ENCODE results near the gene PRPF31.

PRPF31 gene

GRCh38 chr19:54153731-54154326, 38.3 kb downstream of the PRPF31 start:
- ATAC-seq (replicated peaks; ENCODE audit: extremely low read depth, poor library complexity, severe bottlenecking): no peak

DNA sequence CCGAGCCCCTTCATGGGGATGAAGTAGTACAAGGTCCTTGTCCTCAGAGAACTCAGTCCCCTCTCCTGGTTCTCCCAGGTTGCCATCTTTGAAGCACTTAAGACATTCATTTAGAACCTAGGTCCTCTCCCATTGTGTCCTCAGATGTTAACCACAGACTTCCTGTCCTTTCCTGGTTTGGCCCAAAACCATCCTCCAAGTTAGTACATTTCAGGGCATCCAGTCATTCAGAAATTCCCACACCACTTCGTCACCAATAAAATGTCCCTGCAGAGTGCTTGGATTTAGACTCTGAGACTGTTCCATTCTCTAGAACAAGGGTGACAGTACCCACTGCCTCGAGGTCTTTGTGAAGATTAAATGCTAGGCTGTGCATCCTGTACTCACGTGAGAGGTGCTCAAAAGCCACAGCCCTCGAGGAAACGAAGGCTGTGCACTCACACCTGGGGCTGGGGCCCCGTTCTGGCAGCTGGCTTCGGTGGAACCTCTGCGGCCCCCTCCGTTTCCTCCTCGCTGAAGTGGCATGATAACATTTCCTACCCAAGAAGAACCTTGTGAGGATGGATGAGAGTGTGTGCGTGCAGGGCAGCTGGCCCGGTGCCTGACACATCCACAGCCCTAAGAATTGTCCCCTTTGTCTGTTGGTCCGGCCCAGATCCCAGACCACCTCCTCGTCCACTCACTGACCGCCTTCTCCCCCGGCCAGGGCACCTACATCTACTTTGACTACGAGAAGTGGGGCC, 39.2 kb downstream of the PRPF31 start:
- no peak overlapping the region for H3K27ac Mint-ChIP-seq (ENCODE audit: low read depth)
- H3K9me3 Mint-ChIP-seq: no peaks in the 10 kb centered on the region
- ATAC-seq (replicated peaks; ENCODE audit: extremely low read depth, poor library complexity, severe bottlenecking) (peak; percentile 4), DNase-seq (ENCODE audit: low spot score in 2 of 2) (peak in 1 of 2 donors; percentile 38)
- H3K4me3 Mint-ChIP-seq: no peak overlapping the region
- peaks cover 62% of the 10 kb centered on the region for H3K36me3 Mint-ChIP-seq (ENCODE audit: insufficient read depth)
- H3K27me3 Mint-ChIP-seq: no peaks in the 10 kb centered on the region
- H3K4me1 Mint-ChIP-seq: peaks cover 51% of the 10 kb centered on the region

More at GRCh38 chr19:54153731-54154326, 38.3 kb downstream of the PRPF31 start:
- no peaks in the 10 kb centered on the region for H3K9me3 Mint-ChIP-seq
- no peak overlapping the region for H3K4me3 Mint-ChIP-seq
- peak overlapping the region; percentile 29 for H3K27ac Mint-ChIP-seq (ENCODE audit: low read depth)
- no peak for DNase-seq (ENCODE audit: low spot score in 2 of 2)
- H3K4me1 Mint-ChIP-seq: peaks cover 44% of the 10 kb centered on the region
- H3K27me3 Mint-ChIP-seq: no peaks in the 10 kb centered on the region
- H3K36me3 Mint-ChIP-seq (ENCODE audit: insufficient read depth): peaks cover 61% of the 10 kb centered on the region

DNA sequence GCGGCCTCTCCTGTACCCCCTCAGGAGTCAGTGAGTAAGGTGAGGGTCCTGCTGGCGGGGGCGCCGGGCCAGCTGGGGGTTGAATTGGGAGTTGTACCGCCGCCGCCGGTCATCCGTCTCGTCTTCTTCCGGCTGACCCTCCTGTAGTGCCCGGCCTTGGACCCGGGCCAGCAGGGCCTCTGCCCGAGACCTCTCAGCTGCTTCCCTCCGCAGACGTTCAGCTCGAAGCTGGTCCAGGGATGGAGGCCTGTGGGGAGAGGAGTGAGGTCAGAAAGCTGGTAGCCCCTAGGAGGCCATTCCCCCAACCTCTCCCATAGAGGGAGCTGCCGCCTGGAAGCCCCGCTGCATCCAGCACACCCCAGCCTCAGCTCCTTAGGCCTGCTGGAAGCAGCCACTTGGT, 40.1 kb downstream of the PRPF31 start:
- H3K36me3 Mint-ChIP-seq (ENCODE audit: insufficient read depth): peaks cover 66% of the 10 kb centered on the region
- no peaks in the 10 kb centered on the region for H3K9me3 Mint-ChIP-seq
- H3K27me3 Mint-ChIP-seq: no peaks in the 10 kb centered on the region
- H3K4me1 Mint-ChIP-seq: peaks cover 60% of the 10 kb centered on the region
- H3K27ac Mint-ChIP-seq (ENCODE audit: low read depth): no peak overlapping the region
- DNase-seq (ENCODE audit: low spot score in 2 of 2) (no peak), ATAC-seq (replicated peaks; ENCODE audit: extremely low read depth, poor library complexity, severe bottlenecking) (no peak)
- H3K4me3 Mint-ChIP-seq: no peak overlapping the region

DNA sequence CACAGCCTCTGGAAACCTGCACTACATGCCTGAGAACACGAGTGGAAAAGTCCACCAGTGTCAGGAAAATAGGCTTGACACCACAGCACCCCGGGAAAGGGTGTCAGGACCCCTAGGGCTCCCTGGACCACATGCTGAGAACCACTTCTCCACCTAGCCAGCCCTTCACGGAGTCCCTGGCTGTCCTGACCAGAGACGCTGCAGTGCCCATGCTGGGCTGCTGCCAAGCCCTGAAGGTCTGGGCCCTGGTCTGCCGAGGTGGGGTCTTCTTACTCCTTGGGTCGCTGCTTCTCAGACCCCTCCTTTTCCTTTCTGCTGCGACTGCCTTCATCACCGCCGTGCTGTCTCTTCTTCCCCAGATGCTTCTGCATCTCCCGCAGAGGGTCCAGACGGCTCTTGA, 40.9 kb downstream of the PRPF31 start:
- Mint-ChIP-seq H3K9me3 (no peaks in the 10 kb centered on the region), H3K27ac (ENCODE audit: low read depth) (no peak overlapping the region), H3K4me3 (no peak overlapping the region), H3K4me1 (peaks cover 60% of the 10 kb centered on the region), H3K27me3 (no peaks in the 10 kb centered on the region), H3K36me3 (ENCODE audit: insufficient read depth) (peaks cover 66% of the 10 kb centered on the region)
- ATAC-seq (replicated peaks; ENCODE audit: extremely low read depth, poor library complexity, severe bottlenecking) (no peak), DNase-seq (ENCODE audit: low spot score in 2 of 2) (no peak)

GRCh38 chr19:54156953-54157352, 41.4 kb downstream of the PRPF31 start:
- peak overlapping the region; percentile 55 for H3K4me3 Mint-ChIP-seq
- H3K9me3 Mint-ChIP-seq: no peaks in the 10 kb centered on the region
- DNase-seq (ENCODE audit: low spot score in 2 of 2) (no peak), ATAC-seq (replicated peaks; ENCODE audit: extremely low read depth, poor library complexity, severe bottlenecking) (no peak)
- peaks cover 62% of the 10 kb centered on the region for H3K36me3 Mint-ChIP-seq (ENCODE audit: insufficient read depth)
- no peak overlapping the region for H3K27ac Mint-ChIP-seq (ENCODE audit: low read depth)
- H3K27me3 Mint-ChIP-seq: no peaks in the 10 kb centered on the region
- H3K4me1 Mint-ChIP-seq: peaks cover 60% of the 10 kb centered on the region

DNA sequence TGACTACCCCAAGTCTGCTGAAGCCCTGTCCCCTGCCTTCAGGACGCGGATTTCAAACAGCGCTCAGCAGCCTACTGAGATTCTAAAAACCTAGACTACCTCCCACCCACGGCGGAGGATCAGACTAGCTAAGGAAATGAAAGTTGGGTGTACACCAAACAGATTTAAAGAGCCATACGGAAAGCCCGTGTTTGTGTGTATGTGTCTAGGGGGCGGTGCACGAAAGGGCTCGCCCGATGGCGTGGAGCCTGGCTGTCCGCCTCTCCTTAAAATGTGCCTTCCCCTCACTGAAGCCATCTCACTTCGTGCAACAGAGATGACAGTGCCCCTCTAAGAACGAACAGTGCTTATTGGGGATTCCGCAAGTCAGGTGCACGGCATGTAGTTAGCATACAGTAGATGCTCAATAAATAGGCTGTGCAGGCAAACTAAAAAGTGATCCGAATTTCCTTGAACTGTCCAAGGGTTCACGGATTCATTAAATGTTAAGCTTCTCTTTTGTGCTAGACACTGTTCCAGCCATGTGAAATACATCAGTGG, 43.3 kb downstream of the PRPF31 start:
- Mint-ChIP-seq H3K9me3 (no peaks in the 10 kb centered on the region), H3K4me3 (peak overlapping the region; percentile 94), H3K4me1 (peaks cover 62% of the 10 kb centered on the region), H3K27me3 (no peaks in the 10 kb centered on the region), H3K27ac (ENCODE audit: low read depth) (peak overlapping the region; percentile 99), H3K36me3 (ENCODE audit: insufficient read depth) (peaks cover 54% of the 10 kb centered on the region)
- DNase-seq (ENCODE audit: low spot score in 2 of 2) (no peak), ATAC-seq (replicated peaks; ENCODE audit: extremely low read depth, poor library complexity, severe bottlenecking) (no peak)

- H3K27me3 Mint-ChIP-seq: no peaks in the 10 kb centered on the region
- peak within 1 kb of the TSS; percentile 99 for H3K27ac Mint-ChIP-seq (ENCODE audit: low read depth)
- DNase-seq (ENCODE audit: low spot score in 2 of 2) (peak; percentile 91 to 99), ATAC-seq (replicated peaks; ENCODE audit: extremely low read depth, poor library complexity, severe bottlenecking) (peak; percentile 95)
- peaks cover 64% of the 10 kb centered on the region for H3K4me1 Mint-ChIP-seq
- H3K4me3 Mint-ChIP-seq: peak within 1 kb of the TSS; percentile 94
- H3K9me3 Mint-ChIP-seq: no peaks in the 10 kb centered on the region
- H3K36me3 Mint-ChIP-seq (ENCODE audit: insufficient read depth): peaks cover 47% of the 10 kb centered on the region
Observed at GRCh38 chr19:54159352-54160181, 44.0 kb downstream of the PRPF31 start, which contains the start of gene LENG1. Gene LENG1 (minus strand): TSS chr19:54159721. CDS start chr19:54159695, 26 bp downstream.

GRCh38 chr19:54160182-54160811, 44.7 kb downstream of the PRPF31 start:
- Mint-ChIP-seq H3K9me3 (no peaks in the 10 kb centered on the region), H3K36me3 (ENCODE audit: insufficient read depth) (peaks cover 40% of the 10 kb centered on the region), H3K27ac (ENCODE audit: low read depth) (peak overlapping the region; percentile 99), H3K4me3 (peak overlapping the region; percentile 94), H3K4me1 (peaks cover 60% of the 10 kb centered on the region), H3K27me3 (no peaks in the 10 kb centered on the region)
- DNase-seq (ENCODE audit: low spot score in 2 of 2): no peak
- no peak for ATAC-seq (replicated peaks; ENCODE audit: extremely low read depth, poor library complexity, severe bottlenecking)

- no peaks in the 10 kb centered on the region for H3K9me3 Mint-ChIP-seq
- ATAC-seq (replicated peaks; ENCODE audit: extremely low read depth, poor library complexity, severe bottlenecking) (no peak), DNase-seq (ENCODE audit: low spot score in 2 of 2) (no peak)
- H3K4me1 Mint-ChIP-seq: peaks cover 60% of the 10 kb centered on the region
- no peaks in the 10 kb centered on the region for H3K27me3 Mint-ChIP-seq
- no peak overlapping the region for H3K27ac Mint-ChIP-seq (ENCODE audit: low read depth)
- H3K36me3 Mint-ChIP-seq (ENCODE audit: insufficient read depth): peaks cover 36% of the 10 kb centered on the region
- H3K4me3 Mint-ChIP-seq: peak overlapping the region; percentile 94
Observed at GRCh38 chr19:54160854-54161253, 45.3 kb downstream of the PRPF31 start.

DNA sequence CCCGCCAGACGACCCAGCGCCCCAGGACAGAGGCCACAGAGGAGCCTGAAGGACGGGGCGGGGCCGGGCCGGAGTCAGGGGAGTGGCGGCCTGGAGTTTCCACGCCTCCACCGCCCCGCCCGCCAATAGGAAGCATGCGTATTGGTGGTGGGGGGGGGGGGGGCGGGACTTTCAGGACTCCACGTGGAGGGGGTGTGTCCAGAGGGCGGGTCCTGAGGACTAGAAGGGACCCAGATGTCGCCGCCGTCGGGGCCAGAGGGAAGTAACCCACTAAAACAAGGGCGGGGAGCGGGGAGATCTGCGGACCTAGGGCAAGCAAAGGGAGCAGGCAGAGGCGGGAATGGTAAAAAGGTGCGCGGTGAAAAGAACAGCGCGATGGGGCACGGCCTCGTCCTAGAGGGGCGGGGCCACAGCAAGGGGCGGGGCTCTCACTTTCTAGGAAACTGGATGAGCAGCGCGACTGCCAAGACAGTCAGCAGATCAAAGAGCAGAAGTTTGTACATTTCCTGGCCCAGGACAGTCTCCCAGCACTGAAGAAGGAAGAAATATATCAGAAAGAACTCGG, 46.8 kb downstream of the PRPF31 start:
- DNase-seq (ENCODE audit: low spot score in 2 of 2): peak; percentile 48 to 61
- Mint-ChIP-seq H3K27ac (ENCODE audit: low read depth) (peak overlapping the region; percentile 70), H3K27me3 (no peaks in the 10 kb centered on the region), H3K4me1 (peaks cover 54% of the 10 kb centered on the region), H3K9me3 (no peaks in the 10 kb centered on the region), H3K36me3 (ENCODE audit: insufficient read depth) (peaks cover 28% of the 10 kb centered on the region), H3K4me3 (peak overlapping the region; percentile 70)
- no peak for ATAC-seq (replicated peaks; ENCODE audit: extremely low read depth, poor library complexity, severe bottlenecking)

DNA sequence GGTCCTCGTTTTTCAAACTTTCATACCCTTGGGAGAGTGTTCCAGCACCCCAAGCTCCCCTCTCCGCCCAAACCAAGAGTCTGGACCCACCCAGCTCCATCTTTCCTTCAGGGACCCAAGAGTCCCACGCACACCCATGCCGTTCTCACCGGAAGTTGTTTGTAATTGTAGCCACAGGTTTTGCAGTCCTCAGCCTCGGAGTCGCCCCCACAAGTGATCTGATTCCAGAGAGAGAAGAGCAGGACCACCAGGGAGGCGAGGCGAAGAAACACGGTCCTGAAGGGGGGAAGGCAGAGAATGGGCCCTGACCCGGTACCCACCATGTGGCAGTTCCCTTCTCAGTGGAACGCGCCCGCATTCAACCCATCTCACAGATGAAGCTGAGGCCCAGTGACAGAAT, 47.3 kb downstream of the PRPF31 start:
- peaks cover 53% of the 10 kb centered on the region for H3K4me1 Mint-ChIP-seq
- H3K4me3 Mint-ChIP-seq: peak overlapping the region; percentile 70
- no peaks in the 10 kb centered on the region for H3K27me3 Mint-ChIP-seq
- H3K36me3 Mint-ChIP-seq (ENCODE audit: insufficient read depth): peaks cover 23% of the 10 kb centered on the region
- ATAC-seq (replicated peaks; ENCODE audit: extremely low read depth, poor library complexity, severe bottlenecking) (no peak), DNase-seq (ENCODE audit: low spot score in 2 of 2) (no peak)
- no peaks in the 10 kb centered on the region for H3K9me3 Mint-ChIP-seq
- peak overlapping the region; percentile 70 for H3K27ac Mint-ChIP-seq (ENCODE audit: low read depth)
